DMS 273 (cell line): ENCODE data around the gene BRI3BP.
"Not testable (repeated sequence)": the region's sequence is repeated elsewhere in the genome, so short reads cannot be mapped to it uniquely, and the experiment has no call there.

Experiments
- DNase-seq: peaks from one replicate; lab custom pipeline; 2025; ENCODE audit not compliant: unreplicated experiment; lab: John Stamatoyannopoulos, UW

BRI3BP gene

DNA sequence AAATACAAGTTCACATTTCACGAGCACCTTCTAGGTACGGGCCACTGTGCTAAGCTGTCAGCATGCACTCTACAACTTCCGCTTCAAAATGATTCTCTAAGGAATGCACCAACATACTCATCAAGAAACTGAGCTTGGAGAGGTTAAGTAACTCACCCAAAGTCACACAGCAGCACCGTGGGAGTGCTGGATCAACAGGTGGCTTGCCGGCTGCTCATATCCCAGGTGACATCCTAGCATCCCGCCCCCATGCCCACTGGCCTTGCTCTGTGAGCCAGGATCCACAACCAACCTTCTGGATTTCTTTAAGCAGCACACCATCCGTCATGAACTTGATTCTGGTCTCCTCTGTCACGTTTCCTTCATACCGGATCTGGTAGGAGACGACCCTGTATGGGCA, 21.2 kb upstream of the BRI3BP start:
- no peak for DNase-seq

DNA sequence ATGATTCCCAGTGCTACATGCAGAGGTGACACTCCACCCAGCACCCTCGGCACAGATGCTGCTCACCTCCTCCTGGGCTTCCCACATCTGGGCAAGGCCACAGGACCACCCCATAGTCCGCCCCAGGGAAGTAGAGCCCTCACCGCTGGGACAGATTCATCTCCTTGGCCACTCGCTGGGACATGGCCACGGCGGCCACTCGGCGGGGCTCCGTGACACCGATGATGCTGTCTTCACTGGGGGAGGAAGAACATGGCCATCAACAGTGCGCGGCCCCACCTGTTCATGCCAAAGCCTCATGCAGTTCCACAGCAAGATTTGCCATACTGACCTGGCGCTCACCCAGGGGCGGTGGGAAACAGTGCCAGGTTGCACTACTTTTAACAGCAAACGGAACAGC, 18.2 kb upstream of the BRI3BP start:
- DNase-seq: no peak

DNA sequence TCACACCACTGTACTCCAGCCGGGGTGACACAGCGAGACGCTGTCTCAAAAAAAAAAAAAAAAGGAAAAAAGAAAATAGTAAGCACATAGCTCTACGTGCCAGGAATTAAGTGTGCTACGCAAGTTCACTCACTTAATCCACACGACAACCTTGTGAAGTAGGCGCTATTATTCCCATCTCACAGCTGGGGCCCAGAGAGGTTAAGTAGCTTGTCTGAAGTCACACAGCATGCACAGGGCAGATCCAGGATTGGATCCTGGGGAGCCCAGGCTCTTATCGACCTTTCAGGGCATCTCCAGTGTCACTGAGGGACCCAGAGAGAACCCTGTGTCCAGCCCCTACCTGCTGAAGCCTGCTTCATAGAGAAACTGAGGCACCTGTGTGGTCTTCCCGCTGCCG, 16.4 kb upstream of the BRI3BP start:
- DNase-seq: no peak

DNA sequence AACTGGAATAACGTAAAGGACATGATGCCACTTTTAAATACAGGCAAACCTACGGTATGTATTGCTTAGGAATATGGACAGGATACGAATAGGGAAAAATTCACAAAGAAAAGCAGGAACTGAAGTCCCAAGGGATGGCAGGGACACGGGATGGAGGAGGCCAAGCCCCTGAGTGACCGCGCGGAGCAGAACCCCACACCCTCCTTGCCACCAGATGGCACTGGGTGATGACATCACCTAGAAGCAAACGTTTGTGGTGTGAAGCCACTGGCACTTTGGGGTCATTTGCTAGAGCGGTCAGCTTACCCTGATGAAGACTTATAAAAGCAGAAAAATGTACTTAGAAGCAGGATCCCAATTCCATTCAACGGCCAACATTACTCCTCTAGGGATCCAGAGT, 13.9 kb upstream of the BRI3BP start:
- DNase-seq: no peak

DNA sequence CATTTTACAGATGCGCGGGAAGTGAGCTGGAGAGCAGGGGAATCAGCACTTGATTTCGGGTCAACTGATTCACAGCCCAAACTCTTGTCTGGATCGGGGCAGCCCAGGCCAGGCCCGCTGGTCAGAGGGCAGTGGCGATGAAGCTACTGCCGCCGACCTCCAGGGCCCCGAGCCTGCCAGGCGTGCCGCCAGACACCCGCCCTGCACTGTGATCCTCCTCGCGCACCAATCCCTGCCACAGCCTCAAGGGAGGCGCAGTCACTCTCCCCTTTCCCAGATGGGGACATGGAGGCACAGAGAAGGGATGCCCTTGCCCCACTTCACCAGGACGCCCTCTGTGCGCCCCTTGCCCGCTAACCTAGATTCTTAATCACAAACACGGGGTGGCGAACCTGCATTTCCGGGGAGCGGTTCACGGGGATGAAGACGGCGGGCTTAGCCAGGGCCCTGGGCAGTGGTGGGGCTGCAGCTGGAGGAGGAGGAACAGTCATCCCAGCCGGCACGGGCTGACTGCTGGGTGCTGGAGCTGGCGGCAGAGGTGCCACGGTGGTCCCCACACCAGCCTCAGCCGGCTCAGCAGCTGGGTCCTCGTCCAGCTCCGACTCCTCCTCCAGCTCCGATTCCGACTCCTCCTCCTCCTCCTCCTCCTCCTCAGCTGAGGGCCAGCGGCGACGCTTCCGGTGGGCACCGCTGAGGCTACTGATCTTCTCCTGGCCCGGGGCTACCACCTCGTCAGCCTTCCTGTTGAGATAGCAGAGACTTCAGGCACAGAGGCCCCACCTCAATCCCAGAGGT, 13.2 kb upstream of the BRI3BP start:
- no peak for DNase-seq

DNA sequence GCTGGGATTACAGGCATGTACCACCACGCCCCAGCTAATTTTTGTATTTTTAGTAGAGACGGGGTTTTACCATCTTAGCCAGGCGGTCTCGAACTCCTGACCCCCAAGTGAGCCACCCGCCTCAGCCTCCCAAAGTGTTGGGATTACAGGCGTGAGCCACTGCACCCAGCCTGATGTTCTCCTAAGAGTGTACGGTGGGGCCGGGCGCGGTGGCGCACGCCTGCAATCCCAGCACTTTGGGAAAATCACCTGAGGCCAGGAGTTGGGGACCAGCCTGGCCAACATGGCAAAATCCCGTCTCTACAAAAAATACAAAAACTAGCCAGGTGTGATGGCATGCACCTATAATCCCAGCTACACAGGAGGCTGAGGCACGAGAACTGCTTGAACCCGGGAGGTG, 6.6 kb upstream of the BRI3BP start:
- not testable (repeated sequence) for DNase-seq

DNA sequence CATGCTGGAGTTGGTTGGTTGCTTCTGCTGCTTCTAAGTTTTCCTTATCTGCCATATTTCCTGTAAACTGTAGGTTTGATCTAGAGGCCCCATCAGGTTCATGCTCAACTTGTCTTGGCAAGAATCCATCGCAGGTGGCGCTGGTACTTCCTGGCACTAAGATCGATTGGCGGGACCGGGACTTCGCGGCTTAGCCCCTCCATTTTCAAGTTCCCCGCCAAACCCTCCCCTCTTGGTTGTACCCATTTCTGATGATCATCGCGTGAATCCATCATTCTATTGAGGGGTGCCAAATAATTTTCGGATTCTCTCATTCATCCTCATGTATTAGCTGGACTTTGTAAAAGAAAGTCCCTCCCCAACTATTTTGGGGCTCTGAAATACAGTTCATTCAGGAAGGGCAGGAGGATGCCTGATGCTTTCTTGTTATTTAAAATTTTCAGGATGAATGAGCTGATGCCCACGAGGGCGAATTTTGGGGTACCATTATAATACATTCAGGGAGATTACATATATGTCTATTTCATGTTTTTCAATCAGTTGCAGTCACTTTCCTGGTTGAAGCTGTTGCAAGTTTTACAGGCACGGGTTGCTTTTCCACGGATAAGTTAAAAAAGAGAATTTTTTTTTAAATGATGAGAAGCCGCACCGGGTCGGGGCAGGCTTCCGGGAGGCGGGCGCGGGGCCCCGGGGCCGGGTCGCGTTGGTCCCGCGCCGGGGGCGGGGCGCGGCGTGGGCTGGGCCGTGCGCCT, 395 bp upstream of the BRI3BP start:
- peak; percentile 88 for DNase-seq

DNA sequence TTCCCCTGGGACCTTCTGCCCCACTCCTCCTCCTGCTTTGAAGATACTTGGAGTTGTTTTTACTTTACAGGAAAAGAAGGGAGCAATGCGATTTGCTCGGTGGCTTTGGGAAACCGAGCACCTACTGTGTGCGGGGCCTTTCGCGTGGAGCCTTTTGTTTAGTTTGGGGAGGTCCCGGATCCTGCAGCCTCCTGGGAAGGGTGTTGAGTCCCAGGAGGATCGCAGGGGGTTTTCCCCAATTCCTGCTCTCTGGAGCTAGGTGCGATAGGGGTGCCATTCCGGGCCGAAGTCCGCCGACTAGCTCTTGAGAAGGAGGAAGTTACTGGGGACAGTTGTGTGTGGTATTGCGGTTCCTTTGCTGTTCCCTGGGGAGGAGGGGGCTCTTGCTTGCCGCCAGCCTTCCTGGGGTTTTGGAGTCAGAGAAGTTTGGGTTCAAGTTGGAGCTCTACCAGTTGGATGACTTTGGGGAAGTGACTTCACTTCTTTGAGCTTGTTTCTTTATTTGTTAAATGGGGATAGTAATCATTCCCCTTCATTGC, 1.1 kb downstream of the BRI3BP start:
- peak; percentile 44 for DNase-seq

DNA sequence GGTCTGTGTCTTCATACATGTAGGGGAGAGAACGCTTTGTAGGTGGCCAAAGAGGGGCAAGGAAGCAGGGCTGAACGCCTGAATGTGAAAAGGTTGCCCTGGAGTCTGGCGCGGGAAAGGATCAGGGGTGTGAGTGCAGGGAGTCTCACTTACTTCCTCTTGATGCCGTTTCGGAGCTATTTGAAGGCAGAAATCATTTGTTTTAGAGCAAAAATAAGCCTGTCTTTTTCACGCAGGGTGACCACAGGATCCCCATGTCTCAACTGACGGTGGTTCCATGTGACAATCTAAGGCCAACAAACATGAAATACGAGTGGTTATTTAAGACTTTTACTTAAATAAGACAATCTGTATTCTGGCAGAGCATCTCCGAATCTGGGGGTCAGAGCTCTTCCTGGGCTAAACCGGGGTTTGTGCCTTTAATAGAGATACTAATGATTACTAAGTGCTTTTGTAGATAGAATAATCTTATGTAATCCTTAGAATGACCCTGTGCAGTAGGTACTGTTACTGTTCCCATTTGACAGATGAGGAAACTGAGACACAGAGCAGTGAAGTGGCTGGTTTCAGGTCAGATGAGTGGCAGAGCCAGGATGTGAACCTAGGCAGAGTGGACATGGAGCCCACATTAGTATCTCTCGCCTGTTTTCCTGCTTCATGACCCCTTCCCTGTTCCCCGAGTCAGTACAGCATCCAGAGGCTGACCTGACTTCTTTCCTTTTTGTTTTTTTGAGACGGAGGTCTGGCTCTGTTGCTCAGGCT, 1.9 kb downstream of the BRI3BP start:
- DNase-seq: no peak

DNA sequence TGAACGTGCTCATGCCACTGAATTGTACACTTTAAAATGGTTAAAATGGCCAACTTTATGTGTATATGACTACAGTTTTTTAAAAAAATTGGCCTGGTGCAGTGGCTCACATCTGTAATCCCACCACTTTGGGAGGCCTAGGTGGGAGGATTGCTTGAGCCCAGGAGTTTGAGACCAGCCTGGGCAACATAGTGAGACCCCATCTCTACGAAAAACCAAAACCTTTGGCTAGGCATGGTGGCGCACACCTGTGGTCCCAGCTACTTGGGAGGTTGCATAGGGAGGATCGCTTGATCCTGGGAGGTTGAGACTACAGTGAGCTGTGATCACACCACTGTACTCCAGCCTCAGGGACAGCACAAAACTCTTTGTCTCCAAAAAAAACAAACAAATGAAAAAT, 5.3 kb downstream of the BRI3BP start:
- DNase-seq: no peak

DNA sequence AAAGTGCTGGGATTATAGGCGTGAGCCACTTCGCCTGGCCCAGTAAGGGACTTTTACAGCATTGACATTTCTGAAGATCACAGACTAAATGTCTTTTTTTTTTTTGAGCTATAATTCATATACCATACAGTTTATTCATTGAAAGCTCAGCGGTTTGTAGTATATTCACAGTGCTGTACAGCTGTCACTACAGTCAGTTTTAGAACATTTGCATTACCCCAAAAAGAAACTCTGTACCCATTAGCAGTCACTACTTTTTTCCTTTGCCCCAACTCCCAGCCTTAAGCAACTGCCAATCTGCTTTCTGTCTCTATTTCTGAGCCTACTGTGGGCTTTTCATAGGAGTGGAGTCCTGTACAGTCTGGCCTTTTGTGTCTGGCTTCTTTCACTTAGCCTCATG, 8.2 kb downstream of the BRI3BP start:
- DNase-seq: no peak

DNA sequence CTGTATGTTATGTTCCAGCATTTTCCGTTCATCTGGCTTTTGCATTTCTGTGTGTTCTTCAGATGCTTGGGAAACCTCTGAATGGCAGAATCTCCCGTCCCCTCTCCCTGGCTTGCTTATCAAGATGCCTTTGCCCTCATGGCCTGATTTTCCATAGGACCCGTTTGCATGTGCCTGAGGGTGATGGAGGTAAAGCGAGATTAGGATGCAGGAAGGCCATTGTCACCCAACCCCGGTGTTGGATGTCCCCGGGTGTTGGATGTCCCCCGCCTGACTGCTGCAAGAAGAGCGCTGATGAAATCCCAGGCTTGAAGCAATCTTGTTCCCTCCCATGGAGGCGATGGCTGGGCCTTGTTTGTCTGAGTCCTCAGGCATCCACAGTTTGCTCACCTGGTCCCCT, 9.6 kb downstream of the BRI3BP start:
- DNase-seq: no peak

DNA sequence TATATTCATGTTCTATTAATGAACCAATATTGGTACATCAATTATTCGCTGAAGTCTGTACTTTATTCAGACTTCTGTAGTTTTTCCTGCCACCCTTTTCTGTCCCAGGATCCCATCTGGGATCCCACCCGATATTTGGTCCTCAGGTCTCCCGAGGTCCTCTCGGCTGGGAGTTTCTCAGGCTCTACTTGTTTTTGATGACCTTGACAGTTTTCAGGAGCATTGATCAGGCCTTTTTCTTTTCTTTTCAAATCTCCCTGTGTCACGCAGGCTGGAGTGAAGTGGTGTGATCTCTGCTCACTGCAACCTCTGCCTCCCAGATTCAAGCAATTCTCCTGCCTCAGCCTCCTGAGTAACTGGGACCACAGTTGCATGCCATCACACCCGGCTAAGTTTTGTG, 11.2 kb downstream of the BRI3BP start:
- no peak for DNase-seq

DNA sequence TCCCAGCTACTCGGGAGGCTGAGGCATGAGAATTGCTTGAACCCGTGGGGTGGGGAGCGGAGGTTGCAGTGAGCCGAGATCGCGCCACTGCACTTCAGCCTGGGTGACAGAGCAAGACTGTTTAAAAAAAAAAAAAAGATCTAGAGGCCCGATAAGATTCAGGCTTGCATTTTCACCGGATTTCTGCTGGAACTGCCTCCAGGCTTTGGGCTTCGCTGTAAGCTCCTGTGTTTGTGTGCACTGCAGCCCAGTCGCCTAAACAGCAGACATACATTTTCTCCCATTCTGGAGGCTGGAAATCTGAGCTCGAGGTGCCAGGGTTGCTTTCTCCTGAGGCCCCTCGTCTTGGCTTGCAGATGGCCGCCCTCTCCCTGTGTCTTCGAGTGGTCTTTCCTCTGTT, 12.2 kb downstream of the BRI3BP start:
- no peak for DNase-seq

DNA sequence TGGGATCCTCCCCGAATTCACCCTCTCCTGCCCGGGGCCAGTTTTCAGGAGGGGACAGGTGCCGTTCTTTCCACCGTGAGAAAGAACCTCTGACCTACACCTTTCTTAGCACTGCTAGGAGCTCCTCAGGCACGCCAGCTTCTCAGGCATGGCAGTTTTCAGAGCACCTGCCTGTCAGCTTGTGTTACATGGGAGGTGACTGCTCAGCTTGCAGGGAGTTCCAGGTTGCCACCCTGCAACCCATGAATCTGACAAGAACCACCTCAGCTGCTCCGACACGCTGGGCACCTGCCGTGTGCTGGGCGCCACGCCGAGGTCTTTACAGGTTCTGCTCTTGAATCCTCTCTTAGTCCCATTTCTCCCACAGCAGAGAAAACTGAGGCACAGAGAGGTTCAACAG, 12.9 kb downstream of the BRI3BP start:
- DNase-seq: no peak

DNA sequence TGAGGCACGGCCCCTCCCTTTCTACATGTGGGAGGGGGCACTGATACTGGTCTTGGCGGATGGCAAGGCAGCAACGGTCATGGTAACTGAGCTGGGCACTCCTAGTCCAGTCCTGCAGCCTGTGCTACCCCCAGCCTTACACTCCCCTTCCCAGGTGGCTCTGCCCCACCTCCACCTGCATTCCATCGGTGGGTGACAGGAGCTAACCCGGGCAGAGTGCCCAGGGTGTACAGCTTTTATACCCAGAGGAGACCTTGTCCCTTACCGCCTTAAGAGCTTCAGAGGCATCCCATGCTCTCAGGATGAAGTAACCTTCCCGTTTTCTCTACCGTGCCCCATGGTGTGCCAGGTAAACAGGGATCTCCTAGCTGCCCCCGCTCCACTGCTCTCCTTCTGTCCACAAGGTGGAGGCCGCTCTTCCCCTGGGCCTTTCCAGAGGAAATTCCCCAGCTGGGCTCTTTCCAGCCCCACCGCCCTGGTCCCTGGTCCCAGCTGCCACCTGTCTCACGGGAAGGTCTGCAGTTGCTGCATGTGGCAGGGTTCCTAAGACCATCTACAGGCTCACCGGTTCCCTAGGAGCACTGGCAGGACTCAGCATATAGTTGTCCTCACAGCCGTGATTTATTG, 20.5 kb downstream of the BRI3BP start:
- DNase-seq: no peak

DNA sequence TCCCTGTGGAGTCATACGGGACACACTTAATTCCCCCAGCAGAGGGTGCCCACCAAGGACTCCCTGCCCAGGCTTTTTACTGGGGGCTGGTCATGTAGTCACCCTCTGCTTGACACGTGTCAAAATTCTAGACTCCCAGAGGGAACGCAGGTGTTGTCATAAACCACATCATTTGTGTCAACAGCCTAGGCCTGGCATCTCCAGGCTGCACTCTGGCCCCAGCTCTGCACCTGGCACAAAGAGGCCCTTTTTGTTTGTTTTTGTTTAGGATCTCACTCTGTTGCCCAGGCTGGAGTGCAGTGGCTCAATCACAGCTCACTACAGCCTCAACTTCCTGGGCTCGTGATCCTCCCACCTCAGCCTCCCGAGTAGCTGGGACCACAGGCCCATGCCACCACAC, 21.1 kb downstream of the BRI3BP start:
- DNase-seq: no peak

DNA sequence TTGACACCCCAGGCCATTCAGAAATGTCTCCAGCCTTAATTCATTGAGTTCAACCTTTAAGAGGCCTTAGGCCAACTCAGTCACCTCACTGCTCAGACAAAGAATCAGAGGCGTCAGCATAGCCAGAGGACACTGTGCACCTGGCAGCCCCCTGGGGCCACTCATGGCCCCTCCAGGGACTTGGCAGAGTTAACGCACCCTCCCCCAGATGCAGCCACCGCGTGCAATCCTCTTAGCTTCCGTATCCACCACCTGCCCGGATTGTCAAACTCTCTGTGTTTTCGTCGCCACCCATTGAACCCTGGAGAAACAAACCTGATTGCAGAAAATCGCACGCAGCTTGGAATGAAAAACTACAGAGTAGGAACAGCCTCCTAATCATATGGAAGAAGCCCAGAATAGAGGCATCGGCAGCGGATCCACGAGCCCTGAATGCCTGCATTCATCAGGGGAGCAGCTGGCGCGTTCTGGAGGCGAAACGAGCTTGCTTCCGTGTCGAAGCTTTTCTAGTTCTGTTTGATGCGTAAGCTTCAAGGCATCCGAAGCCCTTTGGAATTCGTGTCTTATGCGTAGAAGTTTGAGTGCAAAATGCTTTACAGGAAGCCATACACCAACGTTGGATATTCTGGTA, 22.4 kb downstream of the BRI3BP start:
- no peak for DNase-seq

DNA sequence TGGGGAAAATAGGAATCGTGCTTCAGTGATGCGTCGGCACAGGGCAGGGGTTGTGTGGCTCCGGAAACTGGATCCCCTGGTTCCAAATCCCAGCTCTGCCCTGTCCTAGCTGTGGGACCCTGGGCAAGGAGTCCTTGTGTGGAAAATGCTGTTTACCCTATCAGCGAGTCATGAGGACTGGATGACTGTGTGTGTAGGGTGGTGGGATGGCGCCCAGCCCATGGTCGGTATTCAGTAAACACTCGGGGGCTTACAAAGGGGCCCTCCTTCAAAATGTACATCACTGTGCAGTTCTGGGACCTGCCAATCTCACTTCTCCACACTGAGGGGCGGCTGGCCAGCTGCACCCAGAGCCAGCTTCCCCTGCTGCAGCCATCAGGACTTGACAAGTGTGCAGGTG, 24.4 kb downstream of the BRI3BP start:
- DNase-seq: no peak

DNA sequence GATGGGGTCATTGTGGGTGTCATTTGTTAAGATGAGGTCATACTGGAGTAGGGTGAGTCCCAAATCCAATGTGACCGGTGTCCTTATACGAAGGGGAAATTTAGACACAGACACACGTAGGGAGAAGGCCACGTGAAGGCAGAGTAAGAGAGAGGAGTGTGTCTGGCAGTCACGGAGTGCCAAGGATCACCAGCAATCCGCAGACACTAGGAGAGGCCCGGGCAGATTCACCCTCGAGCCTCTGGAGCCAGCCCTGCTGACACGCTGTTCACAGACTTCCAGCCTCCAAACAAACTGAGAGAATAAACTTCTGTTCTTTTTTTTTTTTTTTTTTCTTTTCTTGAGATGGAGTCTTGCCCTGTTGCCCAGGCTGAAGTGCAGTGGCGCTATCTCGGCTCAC, 24.9 kb downstream of the BRI3BP start:
- DNase-seq: no peak

DNA sequence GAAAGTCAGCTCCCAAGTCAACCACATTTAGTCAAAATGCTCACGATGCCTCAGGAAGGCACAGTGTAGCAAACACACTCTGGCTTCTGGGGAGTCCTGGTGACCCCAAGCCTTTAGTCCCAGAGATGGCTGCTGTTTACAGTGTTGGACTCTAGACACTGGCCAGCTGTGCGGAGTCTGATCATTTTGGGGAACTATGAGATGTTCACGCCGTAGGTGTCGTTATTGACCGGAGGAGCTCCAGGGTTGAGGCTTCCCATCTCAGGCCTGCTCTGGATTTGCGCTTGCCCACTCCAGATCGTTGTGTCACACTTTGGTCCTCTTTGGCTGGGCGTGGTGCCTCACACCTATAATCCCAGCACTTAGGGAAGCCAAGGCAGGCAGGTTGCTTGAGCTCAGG, 27.7 kb downstream of the BRI3BP start:
- no peak for DNase-seq
